ENCODE measurements around the gene SMG6.
A peak's percentile ranks its signal among the peaks of the same experiment; 100 is the strongest.

SMG6 gene

DNA sequence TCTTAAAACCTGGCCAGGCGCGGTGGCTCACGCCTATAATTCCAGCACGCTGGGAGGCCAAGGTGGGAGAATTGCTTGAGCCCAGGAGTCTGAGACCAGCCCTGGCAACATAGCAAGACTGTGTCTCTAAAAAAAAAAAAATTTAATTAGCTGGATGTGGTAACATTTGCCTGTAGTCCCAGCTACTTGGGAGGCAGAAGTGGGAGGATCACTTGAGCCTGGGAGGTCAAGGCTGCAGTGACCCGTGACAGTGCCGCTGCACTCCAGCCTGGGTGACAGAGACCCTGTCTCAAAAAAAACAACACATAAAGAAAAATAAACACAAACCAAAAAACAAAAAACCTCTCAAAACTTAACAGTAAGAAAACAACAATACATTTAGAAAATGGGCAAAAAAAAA is 106.3 kb downstream of the SMG6 start:
- no peak for DNase-seq

DNA sequence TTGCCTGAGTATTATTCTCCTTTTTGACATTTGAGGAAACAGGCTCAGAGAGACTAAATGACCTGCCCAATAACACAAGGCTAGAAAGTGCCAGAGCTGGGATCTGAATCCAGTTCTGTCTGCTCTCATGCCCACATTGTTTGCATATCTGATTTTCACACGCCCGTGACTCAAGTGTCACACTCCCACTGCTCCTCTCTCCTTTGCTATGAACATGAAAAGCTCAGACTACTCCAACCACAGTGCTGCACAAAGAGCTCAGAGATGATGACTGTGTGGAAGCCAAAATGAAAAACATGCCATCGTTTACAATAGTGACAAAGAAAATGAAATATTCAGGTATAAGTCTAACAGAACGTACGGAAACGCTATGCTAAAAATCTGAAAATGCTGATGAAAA is 107.9 kb downstream of the SMG6 start:
- no peak for DNase-seq

DNA sequence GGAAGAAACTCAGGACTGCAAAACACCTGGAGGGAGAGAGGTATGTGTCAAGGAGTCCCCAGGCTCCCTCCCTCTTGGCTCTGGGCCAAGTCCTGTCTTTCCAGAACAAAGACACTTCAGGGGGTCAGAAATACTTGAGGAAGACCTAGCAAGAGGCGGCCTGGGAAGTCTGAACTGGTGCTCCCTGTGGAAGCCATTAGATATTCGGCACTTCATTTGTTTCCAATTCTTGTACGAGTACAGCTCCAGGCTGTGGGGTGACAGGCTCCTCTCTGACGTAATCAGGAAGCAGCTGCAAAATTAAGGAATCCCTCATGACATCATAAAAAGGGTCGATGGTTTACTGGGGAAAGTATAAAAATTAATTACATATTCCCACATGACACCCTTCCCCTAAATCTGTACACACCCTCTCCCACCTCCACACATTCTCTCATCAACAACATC is 108.7 kb downstream of the SMG6 start:
- no peak for DNase-seq

DNA sequence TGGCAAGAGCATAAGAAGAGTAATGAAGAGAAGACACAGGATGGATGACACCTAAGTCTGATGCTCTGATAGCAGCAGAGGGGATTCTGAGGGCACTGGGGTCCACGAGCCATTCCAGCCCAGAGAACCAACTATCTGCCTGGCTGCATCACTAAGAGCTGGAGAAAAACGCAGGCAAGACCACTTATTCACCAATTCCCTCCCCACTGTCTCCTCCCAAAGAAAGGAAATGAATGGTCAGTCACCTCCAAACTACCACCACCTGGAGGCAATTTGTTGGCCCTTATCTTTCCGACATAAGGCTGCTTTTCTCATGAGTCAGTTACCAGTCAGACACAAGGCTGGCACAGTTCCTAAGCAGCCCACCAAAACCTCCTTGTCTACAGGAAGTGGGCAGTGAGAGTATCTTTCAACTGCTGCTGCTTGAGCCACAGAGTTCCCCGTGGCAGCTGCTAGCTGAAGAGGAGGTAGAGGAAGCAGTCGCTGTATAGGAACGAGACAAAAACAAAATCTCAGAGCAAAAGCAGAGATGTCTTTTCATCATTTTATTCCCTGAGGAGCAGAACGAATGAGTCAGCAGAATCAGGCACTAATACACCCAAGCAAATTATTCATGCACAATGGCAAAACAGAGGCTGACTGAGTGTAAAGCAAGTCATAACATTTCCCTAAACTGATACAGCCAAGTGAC is 111.1 kb downstream of the SMG6 start:
- DNase-seq, result peak; percentile 40

DNA sequence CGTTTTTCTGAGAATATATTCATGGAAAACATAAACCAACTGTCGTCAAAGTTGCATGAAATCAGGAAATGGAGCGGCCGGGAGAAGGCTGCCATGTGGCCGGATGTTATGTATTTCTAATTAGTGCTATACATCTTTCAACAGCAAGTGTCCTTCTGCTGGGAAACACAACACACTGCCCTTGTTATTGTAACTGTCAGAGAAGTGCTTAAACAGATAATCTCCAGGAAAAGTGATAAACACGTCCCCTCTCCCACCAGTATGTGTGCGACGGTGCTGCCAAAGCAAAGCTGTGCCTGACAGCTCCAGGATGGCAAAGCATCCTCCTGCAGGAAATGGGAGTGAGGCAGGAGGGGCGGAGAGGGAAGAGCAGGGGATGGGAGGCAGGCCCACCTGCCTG is 111.8 kb downstream of the SMG6 start:
- DNase-seq, result no peak

DNA sequence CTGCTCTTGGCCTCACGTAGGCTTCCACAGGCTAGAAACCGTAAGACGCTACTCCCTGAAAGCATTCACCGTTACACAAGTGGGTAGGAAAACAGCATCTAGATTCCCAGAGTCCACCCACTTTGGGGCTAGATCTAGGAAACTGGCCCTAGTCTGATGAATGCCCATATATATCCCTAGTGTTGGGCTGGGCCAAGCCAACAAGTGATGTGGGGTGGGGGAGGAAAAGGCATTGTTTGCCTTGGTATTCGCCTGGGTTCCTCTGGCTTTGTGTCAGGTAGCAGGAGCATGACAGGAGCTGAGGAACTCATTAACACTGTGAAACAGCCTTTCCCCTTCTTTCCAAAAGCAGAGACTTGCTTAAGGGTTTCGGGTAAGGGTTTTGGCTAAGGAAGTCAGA is 112.4 kb downstream of the SMG6 start:
- DNase-seq, result no peak

DNA sequence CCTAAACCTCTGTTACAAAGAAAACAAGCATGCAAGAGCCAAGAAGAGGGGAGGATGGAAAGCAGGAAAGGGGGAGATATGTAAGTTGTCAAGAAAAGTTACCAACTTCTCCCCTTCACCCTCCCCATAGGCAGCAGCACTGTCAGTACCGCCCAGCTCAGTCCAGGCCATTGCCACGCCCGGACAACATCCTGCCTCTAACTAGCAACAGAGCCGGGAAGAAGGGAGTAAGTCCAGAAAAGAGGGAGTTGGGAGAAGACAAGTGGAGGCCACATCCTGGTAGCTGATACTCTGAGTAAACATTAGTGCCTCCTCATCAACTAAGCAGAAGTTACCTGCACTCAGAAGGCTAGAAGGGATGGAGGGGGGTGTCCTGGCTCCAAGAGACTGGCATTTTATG is 113.6 kb downstream of the SMG6 start:
- no peak for DNase-seq

DNA sequence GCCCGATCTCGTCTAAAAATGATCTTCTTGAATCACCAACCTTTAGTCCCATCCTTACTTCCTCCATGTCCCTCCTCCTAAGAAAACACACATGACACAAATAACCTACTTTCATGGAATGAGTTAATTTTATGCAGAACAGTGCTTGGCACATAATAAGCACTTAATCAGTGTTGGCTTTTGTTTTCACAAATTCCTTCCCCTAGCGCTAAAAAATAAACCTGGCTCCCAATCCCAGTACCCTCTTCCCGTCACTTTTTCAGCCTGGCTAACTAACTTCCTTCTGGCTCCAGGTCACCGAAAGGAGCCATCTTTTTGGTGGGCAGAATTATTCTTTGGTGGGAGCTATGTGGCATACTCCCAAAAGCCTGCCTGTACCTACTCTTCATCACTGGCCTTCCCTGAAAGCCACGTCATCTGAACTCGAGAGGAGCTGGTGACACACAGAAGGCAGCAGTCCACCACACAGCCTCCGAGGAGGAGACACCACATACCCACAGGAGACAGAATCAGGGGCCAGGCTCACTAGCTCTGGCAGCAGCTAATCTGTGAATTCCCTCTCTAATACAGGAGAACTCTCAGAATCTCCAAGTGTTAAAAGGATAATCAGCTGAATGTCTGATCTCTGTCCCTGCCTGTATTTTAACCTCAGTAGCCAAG is 114.5 kb downstream of the SMG6 start:
- no peak for DNase-seq

DNA sequence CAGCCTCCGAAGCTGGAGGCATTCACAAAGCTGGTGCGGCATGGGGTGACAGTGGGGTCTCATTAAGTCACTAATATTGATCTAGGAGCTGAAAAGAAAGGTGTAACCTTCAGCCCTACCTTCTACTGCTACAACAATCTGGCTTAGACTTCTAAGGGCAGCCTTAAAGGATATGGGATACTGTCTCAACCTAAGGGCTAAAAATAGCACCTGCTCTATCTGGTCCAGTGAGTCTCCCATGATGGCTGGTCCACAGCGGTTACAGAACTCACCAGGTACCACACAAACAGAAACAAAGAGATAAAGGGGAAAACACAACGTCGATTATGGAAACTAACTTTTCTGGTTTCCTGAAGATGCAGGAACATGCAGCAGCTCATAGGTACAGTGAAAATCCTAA is 115.8 kb downstream of the SMG6 start:
- no peak for DNase-seq

DNA sequence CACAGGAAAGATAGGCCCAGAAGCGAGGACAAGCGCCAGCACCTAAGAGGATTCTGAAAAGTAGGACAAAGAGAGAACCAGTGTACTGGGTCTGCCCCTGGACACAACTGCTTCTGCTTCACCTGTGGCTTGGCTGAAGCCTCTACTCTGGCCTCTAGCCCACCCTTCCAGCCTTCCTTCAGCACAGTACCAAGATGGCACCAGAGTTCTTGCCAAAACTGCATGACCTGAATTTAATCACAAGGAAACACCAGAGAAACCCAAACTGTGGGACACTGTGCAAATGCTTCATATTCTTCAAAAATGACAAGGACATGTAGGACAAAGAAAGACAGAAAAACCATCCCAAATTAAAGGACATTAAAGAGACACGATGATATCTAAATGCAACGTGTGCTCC is 116.6 kb downstream of the SMG6 start:
- no peak for DNase-seq

DNA sequence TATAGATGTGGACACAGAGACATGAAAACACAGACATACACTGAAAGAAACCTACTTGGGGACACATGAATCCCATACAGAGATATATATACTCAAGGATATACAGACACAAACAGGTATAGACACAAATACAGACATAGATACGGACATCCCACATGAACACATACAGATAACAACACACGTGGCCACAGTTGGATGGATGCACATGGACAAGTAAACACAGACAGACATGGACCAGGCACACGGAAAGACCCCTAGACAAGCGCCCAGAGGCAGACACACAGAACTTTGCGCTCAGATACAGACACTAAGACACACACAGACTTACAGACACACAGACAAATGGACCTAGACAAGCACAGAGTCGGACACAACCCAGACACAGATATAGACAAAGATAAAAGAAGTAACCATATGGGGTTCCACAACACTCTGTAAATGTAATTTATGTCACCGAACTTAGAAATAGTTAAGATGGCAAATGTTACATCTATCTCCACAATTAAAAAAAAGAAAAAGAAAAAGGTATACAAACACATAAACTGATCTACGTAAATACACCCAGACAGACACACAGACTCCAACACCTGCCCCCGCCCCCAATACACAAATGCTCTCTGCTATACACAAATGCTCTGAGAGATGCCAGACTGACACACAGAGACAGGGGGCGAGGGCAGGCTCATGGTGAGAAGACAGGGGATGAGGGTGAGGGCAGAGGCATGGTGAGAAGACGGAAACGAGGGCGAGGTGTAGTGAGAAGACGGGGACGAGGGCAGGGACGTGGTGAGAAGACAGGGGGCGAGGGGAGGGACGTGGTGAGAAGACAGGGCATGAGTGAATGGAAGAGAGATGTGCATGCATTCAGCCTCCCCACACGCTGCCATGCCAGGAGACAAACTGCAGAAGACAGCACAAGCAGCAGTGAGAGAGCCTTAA is 118.3 kb downstream of the SMG6 start:
- DNase-seq, result no peak

DNA sequence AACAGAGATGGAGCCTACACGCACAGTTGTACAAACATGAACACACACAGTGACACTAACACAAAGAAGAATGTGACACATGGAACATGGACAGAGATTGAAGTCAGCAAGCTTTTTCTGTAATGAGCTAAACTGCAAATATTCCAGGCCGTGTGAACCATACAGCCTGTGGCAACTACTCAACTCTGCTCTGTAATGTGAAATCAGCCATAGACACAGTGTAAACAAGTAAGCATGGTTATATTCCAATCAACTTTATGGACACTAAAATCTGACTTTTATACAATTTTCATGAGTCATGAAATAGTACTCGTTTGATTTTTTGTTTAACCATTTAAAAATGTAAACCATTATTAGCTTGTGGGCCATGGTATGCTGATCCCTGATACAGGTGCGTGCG is 120.2 kb downstream of the SMG6 start:
- no peak for DNase-seq

DNA sequence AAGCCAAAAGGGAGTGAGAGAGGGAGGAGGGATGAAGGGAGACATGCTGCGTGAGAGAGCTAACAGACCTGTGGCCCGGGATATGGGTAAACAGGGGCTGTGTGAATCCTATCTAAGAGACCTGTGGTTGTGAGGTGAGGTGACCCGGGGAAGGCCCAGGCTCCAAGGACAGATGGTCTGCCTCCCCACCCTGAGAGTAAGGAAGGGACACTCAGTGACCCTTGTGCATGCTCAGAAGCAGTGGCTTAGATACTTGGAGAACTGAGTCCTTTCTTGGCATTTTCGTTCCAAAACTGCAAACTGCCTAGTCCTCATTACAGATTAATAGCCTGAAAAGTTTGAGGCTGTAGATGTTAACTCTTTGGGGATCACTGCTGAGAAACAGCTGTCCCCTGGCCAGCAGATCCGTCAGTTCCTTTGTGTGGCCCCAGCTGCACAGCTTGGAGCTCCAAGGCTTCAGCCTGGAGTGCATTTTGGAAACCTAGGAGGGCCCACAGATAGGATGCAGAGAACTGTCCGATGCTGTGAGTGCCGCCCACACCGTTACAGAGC is 121.6 kb downstream of the SMG6 start:
- no peak for DNase-seq

DNA sequence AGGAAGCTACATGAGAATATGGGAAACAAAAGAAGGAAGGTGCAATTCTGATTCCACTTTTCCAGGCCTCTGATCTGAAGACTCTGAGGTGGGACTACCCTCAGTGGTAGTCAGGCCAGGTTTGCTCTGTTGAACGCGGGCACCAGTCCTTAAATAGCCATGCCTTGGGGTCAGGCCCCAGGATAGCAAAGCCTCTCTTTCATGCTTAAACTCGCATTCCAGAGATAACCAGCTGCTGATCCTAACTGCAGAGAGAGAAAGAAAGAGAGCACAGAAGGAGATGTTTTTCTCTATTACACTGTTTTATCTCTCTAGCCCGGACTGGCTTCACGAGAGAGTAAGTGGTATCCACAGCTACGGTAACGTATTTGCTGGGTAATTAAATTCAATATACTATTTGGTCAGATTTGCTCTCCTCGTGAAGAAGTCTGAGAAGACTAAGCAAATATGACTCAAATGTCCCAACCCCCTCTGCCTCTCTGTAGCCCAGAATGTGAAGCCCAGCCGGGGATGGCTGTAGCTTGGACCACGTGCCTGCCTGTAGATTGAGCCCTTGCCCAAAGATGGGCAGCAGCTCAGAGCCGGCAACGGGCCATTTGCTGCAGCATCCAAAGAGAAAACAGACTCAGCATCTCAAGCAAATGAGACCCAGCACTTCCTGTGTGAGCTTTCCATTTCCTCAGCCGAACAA is 122.2 kb downstream of the SMG6 start:
- DNase-seq, result no peak

DNA sequence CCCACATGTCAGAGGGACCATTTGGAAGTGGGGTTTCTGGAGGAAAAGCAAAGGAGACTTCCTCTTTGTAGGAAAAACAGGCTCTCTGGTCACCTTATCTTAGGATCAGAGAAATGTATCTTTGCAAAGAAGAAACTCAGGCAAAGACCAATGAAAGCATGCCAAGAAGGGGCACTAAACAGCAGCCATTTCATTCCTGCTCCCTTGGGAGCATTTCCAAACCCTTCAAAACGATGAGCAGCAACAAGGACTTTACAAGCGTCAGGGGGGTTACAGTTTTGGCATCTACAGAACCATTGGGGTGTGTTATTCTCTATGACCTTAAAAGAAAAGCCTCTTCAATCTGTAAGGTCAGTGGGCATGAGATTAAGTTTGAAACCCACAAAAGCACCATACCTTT is 122.8 kb downstream of the SMG6 start:
- no peak for DNase-seq

DNA sequence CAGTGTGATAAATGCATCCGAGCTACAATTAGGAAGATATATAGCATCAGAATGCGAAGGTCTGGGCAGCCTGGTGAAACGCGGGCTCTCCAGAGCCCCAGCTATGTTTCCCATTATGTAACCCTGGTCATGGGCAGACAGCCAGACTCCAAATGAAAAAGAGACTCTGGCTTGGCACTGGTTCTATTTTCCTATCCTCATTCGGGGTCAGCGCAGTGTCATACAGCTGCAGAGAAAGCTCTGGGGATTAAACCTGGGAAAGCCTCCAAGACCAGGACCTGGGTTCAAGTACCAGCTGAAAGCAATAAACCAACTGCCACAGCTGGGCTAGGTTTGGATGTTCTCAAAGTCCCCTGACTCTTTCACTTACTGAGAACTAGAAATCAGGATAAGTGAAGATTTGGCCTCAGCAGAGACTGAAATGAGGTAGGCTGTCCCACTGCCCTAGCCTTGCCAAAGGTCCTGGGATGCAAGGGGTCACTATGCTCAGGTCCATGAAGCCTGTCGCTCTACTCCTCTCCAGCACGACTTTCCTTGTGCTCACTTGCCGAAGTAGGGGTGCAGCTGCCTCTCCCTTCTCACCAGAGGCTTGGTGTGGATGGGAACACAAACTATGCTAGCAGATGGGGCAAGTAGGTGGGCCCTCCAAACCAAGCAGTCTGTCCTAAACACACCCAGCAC is 123.8 kb downstream of the SMG6 start:
- no peak for DNase-seq

DNA sequence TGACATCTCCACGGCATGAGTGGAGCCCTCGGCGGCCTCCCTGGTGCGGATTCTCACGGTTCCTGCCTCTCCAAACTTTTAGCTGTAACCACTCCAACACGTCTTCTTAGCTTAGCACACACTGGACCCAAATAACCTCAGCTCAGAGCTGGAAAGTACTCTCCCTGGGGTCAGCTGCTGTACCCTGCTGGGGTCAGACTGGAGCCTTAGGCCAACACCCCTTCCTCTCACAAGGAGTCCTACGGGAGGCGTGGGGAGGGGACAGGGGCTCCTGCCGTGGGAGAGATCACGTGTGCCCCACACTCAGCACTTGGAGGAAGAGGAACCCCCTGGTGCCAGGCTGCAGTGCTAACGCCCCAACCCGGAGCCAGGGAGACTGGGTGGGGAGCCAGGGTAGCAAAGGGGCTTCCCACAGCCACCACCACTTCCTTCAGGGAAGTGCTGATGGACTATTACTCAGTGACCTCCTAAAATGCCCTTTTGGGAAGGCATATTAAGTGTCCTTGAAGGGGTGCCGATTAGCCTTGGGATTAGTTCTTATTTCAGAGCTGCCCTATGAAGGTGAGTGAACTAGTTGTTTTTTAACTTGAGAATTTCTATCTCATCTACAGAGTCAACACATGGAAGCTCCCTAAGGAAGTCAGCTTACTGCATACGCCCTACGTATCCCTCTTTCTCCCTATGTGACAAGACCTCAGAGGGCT is 124.6 kb downstream of the SMG6 start:
- DNase-seq, result no peak

DNA sequence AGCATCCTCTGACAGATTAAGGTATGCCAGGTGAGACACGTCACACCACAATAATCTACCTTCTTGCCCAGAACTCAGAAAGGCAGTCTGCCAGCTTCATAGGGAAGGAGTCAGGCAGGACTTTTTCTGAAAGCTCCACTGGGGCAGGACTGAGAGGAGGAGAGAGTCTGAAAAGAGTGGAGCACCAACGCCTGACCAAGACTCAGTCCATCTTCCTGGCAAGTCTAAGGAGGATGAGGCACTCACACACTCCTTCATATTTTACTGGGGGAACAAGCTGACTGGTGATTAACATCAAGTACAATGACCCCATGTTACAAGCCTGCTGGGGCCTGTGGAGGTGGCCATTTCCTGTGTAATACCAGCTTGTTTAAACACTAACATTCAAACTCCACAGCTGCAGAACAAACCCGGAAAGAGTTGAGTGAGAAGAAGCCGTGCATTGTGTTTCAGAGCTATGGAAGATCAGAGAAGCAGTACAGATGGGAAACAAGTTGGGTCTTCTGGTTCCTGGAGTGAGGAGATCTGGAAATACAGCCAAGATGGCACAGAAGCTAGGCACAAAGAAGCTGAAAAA is 126.3 kb downstream of the SMG6 start:
- no peak for DNase-seq

DNA sequence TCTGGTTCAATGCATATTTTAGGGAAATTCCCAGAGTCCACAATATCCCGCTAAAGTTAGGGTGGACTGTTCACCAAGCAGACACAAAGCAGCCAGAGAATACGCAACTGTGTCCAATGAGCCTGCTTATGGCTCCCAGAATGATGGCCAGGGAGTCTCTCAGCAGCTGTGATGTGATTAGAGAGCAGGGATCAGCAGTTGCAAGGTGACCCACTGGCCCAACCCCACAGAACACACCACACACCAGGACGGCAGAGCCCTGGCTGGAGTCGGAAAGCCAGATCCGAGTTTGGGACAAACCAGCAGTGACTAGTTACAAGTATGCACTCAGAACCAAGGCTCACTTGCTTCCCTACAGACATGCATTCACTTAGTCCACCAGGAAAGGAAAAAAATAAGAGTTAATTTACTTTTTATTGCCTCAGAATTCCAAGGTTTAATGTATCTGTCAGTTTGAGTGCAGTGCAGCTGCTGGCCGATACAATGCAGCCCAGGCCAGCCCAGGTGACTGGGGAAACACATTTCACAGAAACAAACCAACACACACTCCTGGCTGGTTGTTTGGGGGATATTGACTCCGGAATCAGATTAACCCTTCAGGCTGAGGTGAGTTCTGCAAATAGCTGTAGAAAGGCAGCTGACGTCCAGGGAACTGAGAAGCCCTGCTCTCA is 127.0 kb downstream of the SMG6 start:
- no peak for DNase-seq

DNA sequence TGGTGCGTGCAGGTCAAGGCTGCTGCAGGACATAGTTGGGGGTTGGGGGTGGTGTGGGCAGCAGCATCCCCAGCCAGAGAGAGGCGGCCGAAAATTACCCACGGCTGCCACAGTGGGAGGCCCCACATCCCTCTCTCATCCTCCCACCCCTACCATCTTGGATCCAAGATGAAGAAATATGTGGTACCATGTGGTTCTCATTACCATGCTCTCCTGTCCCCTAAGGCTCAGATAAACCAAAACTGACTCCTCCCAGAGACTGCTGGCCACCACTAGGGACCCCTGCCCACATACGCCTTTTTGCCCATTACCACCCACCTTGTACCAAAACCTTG is 128.3 kb downstream of the SMG6 start:
- DNase-seq, result no peak

Measured in activated effector memory CD4-positive, alpha-beta T cell treated with Interleukin-2 at 50 U/mL for 16 hours (primary cell).